ENCODE measurements around the gene ENTPD3. TPM values are rescaled to one million over a fixed set of nuclear protein-coding genes. Genes with fewer than 3 reads are reported as not detected.

Gene ENTPD3
- total RNA-seq, 1 donor from 2014 or later = not detected

DNA sequence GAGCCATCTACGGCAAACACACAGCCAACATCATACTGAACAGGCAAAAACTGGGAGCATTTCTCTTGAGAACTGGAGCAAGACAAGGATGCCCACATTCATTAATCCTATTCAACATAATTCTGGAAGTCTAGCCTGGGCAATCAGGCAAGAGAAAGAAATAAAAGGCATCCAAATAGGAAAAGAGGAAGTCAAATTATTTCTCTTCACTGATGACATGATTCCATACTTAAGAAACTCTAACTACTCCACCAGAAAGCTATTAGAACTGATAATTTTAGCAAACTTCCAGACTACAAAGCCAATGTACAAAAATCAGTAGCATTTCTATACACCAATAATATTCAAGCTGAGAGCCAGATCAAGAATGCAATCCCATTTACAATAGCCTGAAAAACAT lies 17.3 kb upstream of the ENTPD3 start:
- Mint-ChIP-seq H3K4me1 (no peaks in the 10 kb centered on the region), H3K27me3 (peaks cover 34% of the 10 kb centered on the region), H3K4me3 (no peak overlapping the region), H3K36me3 (ENCODE audit: low read depth) (no peaks in the 10 kb centered on the region), H3K27ac (no peak overlapping the region), H3K9me3 (peaks cover 5% of the 10 kb centered on the region)
- ATAC-seq (ENCODE audit: low read depth) = no peak
- ChIA-PET CTCF (no interaction called here), POLR2A (no interaction called here)
- intact Hi-C loops (cut with micrococcal nuclease) = no loop called here
- no peak for DNase-seq
- TF ChIP-seq, protein P1, sequence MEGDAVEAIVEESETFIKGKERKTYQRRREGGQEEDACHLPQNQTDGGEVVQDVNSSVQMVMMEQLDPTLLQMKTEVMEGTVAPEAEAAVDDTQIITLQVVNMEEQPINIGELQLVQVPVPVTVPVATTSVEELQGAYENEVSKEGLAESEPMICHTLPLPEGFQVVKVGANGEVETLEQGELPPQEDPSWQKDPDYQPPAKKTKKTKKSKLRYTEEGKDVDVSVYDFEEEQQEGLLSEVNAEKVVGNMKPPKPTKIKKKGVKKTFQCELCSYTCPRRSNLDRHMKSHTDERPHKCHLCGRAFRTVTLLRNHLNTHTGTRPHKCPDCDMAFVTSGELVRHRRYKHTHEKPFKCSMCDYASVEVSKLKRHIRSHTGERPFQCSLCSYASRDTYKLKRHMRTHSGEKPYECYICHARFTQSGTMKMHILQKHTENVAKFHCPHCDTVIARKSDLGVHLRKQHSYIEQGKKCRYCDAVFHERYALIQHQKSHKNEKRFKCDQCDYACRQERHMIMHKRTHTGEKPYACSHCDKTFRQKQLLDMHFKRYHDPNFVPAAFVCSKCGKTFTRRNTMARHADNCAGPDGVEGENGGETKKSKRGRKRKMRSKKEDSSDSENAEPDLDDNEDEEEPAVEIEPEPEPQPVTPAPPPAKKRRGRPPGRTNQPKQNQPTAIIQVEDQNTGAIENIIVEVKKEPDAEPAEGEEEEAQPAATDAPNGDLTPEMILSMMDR (IDR thresholded peaks at IDR 0.05) = no peak

DNA sequence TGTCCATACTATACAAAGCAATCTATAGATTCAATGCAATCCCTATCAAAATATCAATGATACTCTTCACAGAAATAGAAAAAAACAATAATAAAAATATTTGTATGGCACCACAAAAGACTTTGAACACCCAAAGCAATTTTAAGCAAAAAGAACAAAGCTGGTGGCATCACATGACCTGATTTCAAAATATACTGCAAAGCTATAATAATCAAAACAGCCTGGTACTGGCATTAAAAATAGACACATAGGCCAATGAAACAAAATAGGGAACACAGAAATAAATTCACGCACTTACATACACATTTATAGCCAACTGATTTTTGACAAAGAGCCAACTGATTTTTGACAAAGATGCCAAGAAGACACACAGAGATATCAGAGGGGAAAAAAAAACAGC lies 9.2 kb upstream of the ENTPD3 start:
- TF ChIP-seq, protein P1 (IDR thresholded peaks at IDR 0.05) = no peak
- ChIA-PET CTCF (no interaction called here), POLR2A (no interaction called here)
- DNase-seq = no peak
- peaks cover 7% of the 10 kb centered on the region for H3K27me3 Mint-ChIP-seq
- H3K9me3 Mint-ChIP-seq = peaks cover 7% of the 10 kb centered on the region
- ATAC-seq (ENCODE audit: low read depth) = no peak
- no peaks in the 10 kb centered on the region for H3K36me3 Mint-ChIP-seq (ENCODE audit: low read depth)
- intact Hi-C loops (cut with micrococcal nuclease) = no loop called here
- H3K4me1 Mint-ChIP-seq = no peaks in the 10 kb centered on the region
- H3K4me3 Mint-ChIP-seq = no peak overlapping the region
- no peak overlapping the region for H3K27ac Mint-ChIP-seq

DNA sequence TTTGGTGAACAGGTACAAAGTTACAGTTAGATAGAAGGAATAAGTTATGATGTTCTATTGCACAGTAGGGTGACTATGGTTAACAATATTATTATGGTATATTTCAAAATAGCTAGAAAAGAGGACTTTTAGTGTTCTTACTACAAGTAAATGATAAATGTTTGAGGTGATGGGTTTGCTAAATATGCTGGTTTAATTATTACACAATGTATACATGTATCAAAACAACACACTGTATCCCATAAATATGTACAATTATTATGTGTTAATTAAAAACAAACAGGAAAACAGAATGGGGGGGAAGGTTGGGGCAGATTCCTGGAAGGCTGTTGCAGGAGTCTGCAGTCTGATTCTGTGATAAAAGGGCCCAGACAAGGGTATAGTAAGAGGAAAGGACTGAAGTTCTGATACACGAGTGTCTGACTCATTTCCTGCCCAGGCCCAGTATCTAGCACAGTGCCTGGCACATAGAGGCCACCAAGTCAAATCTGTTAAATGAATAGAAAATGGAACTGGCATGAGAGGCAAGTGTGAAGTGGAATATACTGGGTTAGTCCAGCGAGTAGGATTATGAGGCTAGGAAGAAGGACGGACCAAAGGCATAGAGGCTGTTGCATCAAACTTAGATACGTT lies 7.2 kb upstream of the ENTPD3 start:
- CTCF ChIA-PET = no interaction called here
- Mint-ChIP-seq H3K9me3 (peaks cover 7% of the 10 kb centered on the region), H3K4me3 (no peak overlapping the region)

DNA sequence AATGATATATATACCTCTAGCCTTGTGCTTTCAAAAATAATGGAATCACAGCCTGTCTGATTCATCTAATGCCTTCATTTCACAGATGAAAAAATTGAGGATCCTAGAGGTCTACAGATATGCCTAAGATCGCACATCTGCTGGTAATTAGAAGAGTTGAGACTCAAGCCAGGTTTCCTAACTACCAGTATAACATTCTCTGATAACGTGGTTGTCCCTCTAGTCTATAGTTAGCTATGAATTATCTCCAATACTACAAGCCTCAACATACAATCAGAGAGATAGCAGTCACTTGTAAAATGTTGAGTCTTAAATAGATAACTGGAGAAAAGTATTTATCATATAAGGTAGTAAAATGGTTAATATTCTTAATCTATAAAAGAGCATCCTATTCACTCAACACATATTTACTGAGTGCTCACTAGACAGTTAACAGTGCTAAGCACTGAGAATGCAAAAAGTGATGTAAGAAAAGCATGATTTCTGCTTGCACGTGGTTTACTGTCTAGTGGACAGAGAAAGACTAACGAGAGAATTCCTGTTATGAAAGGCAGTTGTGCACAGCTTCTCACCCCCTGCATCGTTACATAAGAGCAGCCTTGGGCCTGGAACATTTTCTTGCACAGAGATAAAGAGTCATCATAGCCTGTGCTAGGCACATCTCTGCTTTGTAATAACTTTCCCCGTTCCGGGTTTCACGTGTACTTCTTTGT lies 4.9 kb upstream of the ENTPD3 start:
- H3K4me3 Mint-ChIP-seq = no peak overlapping the region
- peaks cover 5% of the 10 kb centered on the region for H3K9me3 Mint-ChIP-seq
- POLR2A ChIA-PET = no interaction called here
- intact Hi-C loops (cut with micrococcal nuclease) = no loop called here
- DNase-seq (no peak), ATAC-seq (ENCODE audit: low read depth) (no peak)
- CTCF ChIA-PET = no interaction called here
- no peak overlapping the region for H3K27ac Mint-ChIP-seq
- H3K36me3 Mint-ChIP-seq (ENCODE audit: low read depth) = no peaks in the 10 kb centered on the region
- peaks cover 5% of the 10 kb centered on the region for H3K4me1 Mint-ChIP-seq
- TF ChIP-seq, protein P1 (IDR thresholded peaks at IDR 0.05) = no peak
- peaks cover 25% of the 10 kb centered on the region for H3K27me3 Mint-ChIP-seq

More for the DNA sequence above, 7.2 kb upstream of the ENTPD3 start:
- DNase-seq (no peak), ATAC-seq (ENCODE audit: low read depth) (no peak)
- H3K27ac Mint-ChIP-seq = no peak overlapping the region
- POLR2A ChIA-PET = no interaction called here
- H3K27me3 Mint-ChIP-seq = peaks cover 18% of the 10 kb centered on the region
- H3K4me1 Mint-ChIP-seq = no peaks in the 10 kb centered on the region
- TF ChIP-seq, protein P1 (IDR thresholded peaks at IDR 0.05) = no peak
- intact Hi-C loops (cut with micrococcal nuclease) = no loop called here
- H3K36me3 Mint-ChIP-seq (ENCODE audit: low read depth) = no peaks in the 10 kb centered on the region

DNA sequence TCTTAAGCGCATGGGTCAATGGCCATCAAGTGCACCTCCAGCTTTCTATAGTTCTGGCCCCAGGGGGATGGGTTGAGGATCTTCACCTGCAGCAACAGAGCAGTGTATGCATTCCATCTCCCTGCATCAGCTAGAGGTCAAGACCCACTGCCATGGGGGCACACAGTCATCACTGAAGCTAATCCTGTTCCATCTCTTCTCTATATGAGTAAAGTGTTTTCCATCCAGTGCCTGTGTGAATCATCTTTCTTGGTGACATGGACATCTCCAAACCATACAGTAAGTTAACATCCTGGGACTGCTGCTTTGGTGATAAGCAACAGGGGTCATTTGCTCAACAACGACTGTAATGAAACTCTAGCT lies 4.4 kb upstream of the ENTPD3 start:
- ChIA-PET POLR2A (no interaction called here), CTCF (no interaction called here)
- H3K4me1 Mint-ChIP-seq = peaks cover 11% of the 10 kb centered on the region
- no peaks in the 10 kb centered on the region for H3K36me3 Mint-ChIP-seq (ENCODE audit: low read depth)
- ATAC-seq (ENCODE audit: low read depth) (no peak), DNase-seq (no peak)
- TF ChIP-seq, protein P1 (IDR thresholded peaks at IDR 0.05) = no peak
- H3K27me3 Mint-ChIP-seq = peaks cover 29% of the 10 kb centered on the region
- H3K9me3 Mint-ChIP-seq = peaks cover 5% of the 10 kb centered on the region
- no peak overlapping the region for H3K4me3 Mint-ChIP-seq
- intact Hi-C loops (cut with micrococcal nuclease) = no loop called here
- no peak overlapping the region for H3K27ac Mint-ChIP-seq
